ENCODE measurements around the gene TAF11L5. TPM values are rescaled to one million over a fixed set of nuclear protein-coding genes. Genes with fewer than 3 reads are reported as not detected.
A peak's percentile ranks its signal among the peaks of the same experiment; 100 is the strongest.
"Not testable (repeated sequence)": the region's sequence is repeated elsewhere in the genome, so short reads cannot be mapped to it uniquely, and the experiment has no call there.

Gene TAF11L5
- total and polyA plus RNA-seq, 9 of the 15 experiments (the other 6 are each of a cell fraction or from before 2014, with no cell fraction given): 0.20 to 3.7 (median 0.41) TPM; not detected in 3

GRCh38 chr5:17491257-17491656, 33.8 kb upstream of the TAF11L5 start:
- H3K4me3 ChIP-seq; H3K9me3 ChIP-seq (replicated peaks; ENCODE audit: control insufficient read depth, insufficient read depth, low read depth, low read length); H3K4me1 ChIP-seq (replicated peaks in 1 of 2; ENCODE audit: control insufficient read depth in 2 of 2, insufficient read depth in 2 of 2, low read length in 2 of 2); intact Hi-C loops (cut with micrococcal nuclease); H3K79me2 ChIP-seq (ENCODE audit: control insufficient read depth, insufficient read depth, low read length); FAIRE-seq; POLR2A ChIA-PET; CTCF ChIA-PET (ENCODE audit: low intra/inter-chr PET ratio); H3K27me3 ChIP-seq (ENCODE audit: control insufficient read depth in 2 of 2, insufficient read depth in 2 of 2, low read length in 2 of 2); ATAC-seq; H2AFZ ChIP-seq (ENCODE audit: low read depth, low read length); BruUV-seq (replicated peaks); H3K36me3 ChIP-seq (ENCODE audit: control insufficient read depth, insufficient read depth, low read length); H4K20me1 ChIP-seq (replicated peaks; ENCODE audit: control insufficient read depth, insufficient read depth, low read length); DNase-seq (ENCODE audit: extremely low read depth in 1 of 4, low spot score in 3 of 4); H3K4me2 ChIP-seq (ENCODE audit: insufficient read depth, low read length); H3K9me1 ChIP-seq (ENCODE audit: control insufficient read depth, insufficient read depth, low read length); H3K9ac ChIP-seq (ENCODE audit: insufficient read depth in 1 of 2, low read depth in 2 of 2, low read length in 2 of 2); H3K27ac ChIP-seq (ENCODE audit: extremely low read depth, low read depth, low read length): not testable (repeated sequence)
- WGBS (ENCODE audit: insufficient coverage, low coverage, missing lambda C conversion rate): 4% methylated on average over 16 of the region's 23 CpGs
- in situ Hi-C loops (cut with MboI): loop anchor here (25.0 kb wide), 1 partner anchor 821 kb away; no protein-coding TSS in a partner anchor

- FAIRE-seq (no peak), DNase-seq (ENCODE audit: extremely low read depth in 1 of 4, low spot score in 3 of 4) (no peak), ATAC-seq (no peak)
- no peaks in the 10 kb centered on the region for H3K27me3 ChIP-seq (ENCODE audit: control insufficient read depth in 2 of 2, insufficient read depth in 2 of 2, low read length in 2 of 2)
- no peak overlapping the region for H3K27ac ChIP-seq (ENCODE audit: extremely low read depth, low read depth, low read length)
- 0% methylated on average over 3 of the region's 3 CpGs for WGBS (ENCODE audit: insufficient coverage, low coverage, missing lambda C conversion rate)
- TF ChIP-seq ZNF146 (CRISPR knock-in tag; IDR thresholded peaks at IDR 0.05; ENCODE audit: unreplicated experiment): peak; percentile 82
- no peak for TF ChIP-seq ZNF696 (CRISPR knock-in tag; conservative IDR thresholded peaks at IDR 0.05)
- in situ Hi-C loops (cut with MboI) (loop anchor here (25.0 kb wide), 1 partner anchor 820 kb away; no protein-coding TSS in a partner anchor), intact Hi-C loops (cut with micrococcal nuclease) (no loop called here)
- no peaks in the 10 kb centered on the region for H3K9me3 ChIP-seq (replicated peaks; ENCODE audit: control insufficient read depth, insufficient read depth, low read depth, low read length)
- no peaks in the 10 kb centered on the region for H4K20me1 ChIP-seq (replicated peaks; ENCODE audit: control insufficient read depth, insufficient read depth, low read length)
- H3K9me1 ChIP-seq (ENCODE audit: control insufficient read depth, insufficient read depth, low read length): no peaks in the 10 kb centered on the region
- no peak overlapping the region for H3K4me3 ChIP-seq
- no peak overlapping the region for H3K9ac ChIP-seq (ENCODE audit: insufficient read depth in 1 of 2, low read depth in 2 of 2, low read length in 2 of 2)
- H3K4me1 ChIP-seq (replicated peaks in 1 of 2; ENCODE audit: control insufficient read depth in 2 of 2, insufficient read depth in 2 of 2, low read length in 2 of 2): no peaks in the 10 kb centered on the region
- H3K4me2 ChIP-seq (ENCODE audit: insufficient read depth, low read length): no peak overlapping the region
- H2AFZ ChIP-seq (ENCODE audit: low read depth, low read length): no peak overlapping the region
- H3K36me3 ChIP-seq (ENCODE audit: control insufficient read depth, insufficient read depth, low read length): no peaks in the 10 kb centered on the region
- no TSS peak for BruUV-seq (replicated peaks)
- POLR2A ChIA-PET: no interaction called here
- no peaks in the 10 kb centered on the region for H3K79me2 ChIP-seq (ENCODE audit: control insufficient read depth, insufficient read depth, low read length)
- CTCF ChIA-PET (ENCODE audit: low intra/inter-chr PET ratio): no interaction called here
Observed at GRCh38 chr5:17492770-17493169, 32.3 kb upstream of the TAF11L5 start.
